Esophagus muscularis mucosa (tissue), 4 donors: Measurements from ENCODE around the gene YY1. TPM values are rescaled to one million over a fixed set of nuclear protein-coding genes. Genes with fewer than 3 reads are reported as not detected.

Experiments used
- DNase-seq: peaks from one replicate; pipeline ENCODE4 v3.0.0-alpha.2; 2017; ENCODE audit errors: extremely low spot score
- H3K27ac ChIP-seq, 4 donors: fragments of 200-600 bp; sonication (generic); replicated peaks in 1 of 4; 1 replicate in 3 of 4; 2 replicates in 1 of 4; pipeline ENCODE4 v1.5.1; 2016 to 2019; ENCODE audit warnings: mild to moderate bottlenecking in 1 of 4
- H3K27me3 ChIP-seq, 4 donors: fragments of 200-600 bp; sonication (generic); one replicate each; pipeline versions ENCODE4 v1.5.1 to v1.6.0; 2016 to 2019
- H3K36me3 ChIP-seq, 4 donors: fragments of 200-600 bp; sonication (generic); one replicate each; pipeline ENCODE4 v1.5.1; 2016 to 2019
- H3K4me1 ChIP-seq, 4 donors: fragments of 200-600 bp; sonication (generic); one replicate each; pipeline ENCODE4 v1.5.1; 2016 to 2019
- H3K4me3 ChIP-seq, 4 donors: fragments of 200-600 bp; sonication (generic); 1 replicate in 2 of 4; 2 replicates in 2 of 4; pipeline ENCODE4 v1.5.1; 2016 to 2019; ENCODE audit warnings: mild to moderate bottlenecking in 4 of 4, moderate library complexity in 1 of 4
- H3K9me3 ChIP-seq, 4 donors: fragments of 200-600 bp; sonication (generic); 1 replicate in 3 of 4; 2 replicates in 1 of 4; pipeline ENCODE4 v1.5.1; 2016 to 2019
- EP300 ChIP-seq: sonication (generic); formaldehyde crosslinking; IDR thresholded peaks from one replicate; pipeline ENCODE4 v1.6.1; 2017; ENCODE audit warnings: antibody characterized with exemption
- POLR2A ChIP-seq: fragments of 450-650 bp; IDR thresholded peaks from one replicate; pipeline ENCODE4 v1.6.1; 2017; ENCODE audit warnings: antibody characterized with exemption, moderate library complexity, mild to moderate bottlenecking, low read depth
- POLR2AphosphoS5 ChIP-seq, 2 donors: sonication (generic); formaldehyde crosslinking; IDR thresholded peaks; one replicate each; pipeline ENCODE4 v1.6.1; 2017; ENCODE audit warnings: antibody characterized with exemption in 2 of 2
- WGBS: methylation state at CpG from one replicate; pipeline ENCODE4 v1.1.5; 2018; 5-methylcytosine and 5-hydroxymethylcytosine counted together
- intact Hi-C: fragments of 100-400 bp; cut with DNase I; formaldehyde crosslinking; loops from one replicate; pipeline ENCODE4 v1.15.1; 2023
- total RNA-seq, 4 donors: library from RNA; depleted of rRNA; stranded (reverse); fragments of >200 nt; gene quantifications; one replicate each; pipeline versions ENCODE4 v1.1.0 to v1.2.1, GENCODE V29; 2016
- TF ChIP-seq, protein P1 (sequence below), 3 experiments: fragments of 200-600 bp in 2 of 3; fragments of 450-650 bp in 1 of 3; sonication (generic) in 2 of 3; IDR thresholded peaks; one replicate each; pipeline ENCODE4 v1.5.1; 2017 to 2019; ENCODE audit warnings: antibody characterized with exemption in 3 of 3, mild to moderate bottlenecking in 2 of 3, moderate library complexity in 1 of 3

Gene YY1
- total RNA-seq, 4 donors from 2014 or later, result 54.8 to 83.4 (median 62.7) TPM

DNA sequence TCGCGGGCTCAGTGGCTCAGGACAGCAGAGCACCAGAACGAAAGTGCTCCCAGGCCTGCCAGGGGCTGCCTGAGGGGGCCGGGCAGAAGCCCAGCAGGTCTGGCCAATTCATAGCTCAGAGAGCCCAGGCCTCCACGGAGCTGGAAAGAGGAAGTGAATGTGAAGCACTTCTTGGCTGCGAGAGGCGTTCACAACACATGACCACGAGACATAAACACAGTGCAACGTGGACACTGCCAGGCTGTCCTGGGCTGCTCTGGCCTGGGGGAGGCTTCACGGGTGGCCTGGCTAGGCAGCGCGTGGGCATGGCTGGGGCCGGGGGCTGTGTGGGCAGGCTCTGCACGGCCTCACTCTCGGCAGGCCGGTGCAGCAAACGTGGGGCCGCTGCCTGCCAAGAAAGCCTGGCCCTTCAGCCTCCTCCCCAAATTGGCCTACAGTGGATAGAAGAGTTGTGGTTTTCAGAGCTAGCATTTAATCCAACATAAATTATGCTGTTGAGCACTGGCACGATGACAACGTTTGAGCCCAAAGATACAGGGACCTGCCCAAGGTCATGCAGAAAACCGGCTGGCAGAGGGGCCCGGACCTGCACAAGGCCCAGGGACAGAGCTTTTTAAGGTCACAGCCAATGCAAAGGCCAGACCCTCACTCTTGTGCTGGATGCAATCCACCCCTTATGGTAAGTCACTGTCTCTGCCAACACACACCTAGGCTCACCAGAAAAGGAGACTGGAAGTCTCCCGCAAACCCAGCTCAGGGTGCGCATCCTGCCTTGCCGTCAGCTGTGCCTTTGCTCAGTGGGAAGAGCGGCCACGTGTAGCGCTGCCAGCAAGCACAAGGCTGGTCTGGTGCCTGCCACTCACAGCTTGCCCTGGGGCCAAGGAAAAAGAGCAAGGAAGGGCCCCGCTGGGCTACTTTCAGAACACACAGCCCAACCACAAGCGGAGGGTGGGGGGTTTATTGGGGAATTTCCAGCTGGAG, 58.7 kb downstream of the YY1 start:
- peaks cover 4 to 22% (median 13%) of the 10 kb centered on the region in 4 donors for H3K36me3 ChIP-seq
- intact Hi-C loops, result no loop called here
- H3K27me3 ChIP-seq, result no peaks in the 10 kb centered on the region
- DNase-seq, result peak; percentile 96
- H3K9me3 ChIP-seq, result no peaks in the 10 kb centered on the region
- H3K4me3 ChIP-seq, result peak overlapping the region in 3 of 4 donors; percentile 6 to 38 (median 36)
- peaks cover 28 to 70% (median 54%) of the 10 kb centered on the region in 4 donors for H3K4me1 ChIP-seq
- H3K27ac ChIP-seq, result peak overlapping the region; percentile 74 to 84 (median 82)
- WGBS, result 58% methylated on average over 17 of the region's 30 CpGs
- peak; percentile 52 to 92 for TF ChIP-seq POLR2AphosphoS5 (IDR thresholded peaks at IDR 0.05)
- TF ChIP-seq, protein P1, sequence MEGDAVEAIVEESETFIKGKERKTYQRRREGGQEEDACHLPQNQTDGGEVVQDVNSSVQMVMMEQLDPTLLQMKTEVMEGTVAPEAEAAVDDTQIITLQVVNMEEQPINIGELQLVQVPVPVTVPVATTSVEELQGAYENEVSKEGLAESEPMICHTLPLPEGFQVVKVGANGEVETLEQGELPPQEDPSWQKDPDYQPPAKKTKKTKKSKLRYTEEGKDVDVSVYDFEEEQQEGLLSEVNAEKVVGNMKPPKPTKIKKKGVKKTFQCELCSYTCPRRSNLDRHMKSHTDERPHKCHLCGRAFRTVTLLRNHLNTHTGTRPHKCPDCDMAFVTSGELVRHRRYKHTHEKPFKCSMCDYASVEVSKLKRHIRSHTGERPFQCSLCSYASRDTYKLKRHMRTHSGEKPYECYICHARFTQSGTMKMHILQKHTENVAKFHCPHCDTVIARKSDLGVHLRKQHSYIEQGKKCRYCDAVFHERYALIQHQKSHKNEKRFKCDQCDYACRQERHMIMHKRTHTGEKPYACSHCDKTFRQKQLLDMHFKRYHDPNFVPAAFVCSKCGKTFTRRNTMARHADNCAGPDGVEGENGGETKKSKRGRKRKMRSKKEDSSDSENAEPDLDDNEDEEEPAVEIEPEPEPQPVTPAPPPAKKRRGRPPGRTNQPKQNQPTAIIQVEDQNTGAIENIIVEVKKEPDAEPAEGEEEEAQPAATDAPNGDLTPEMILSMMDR (IDR thresholded peaks at IDR 0.05), result no peak
- no peak for TF ChIP-seq EP300
- no peak for TF ChIP-seq POLR2A

DNA sequence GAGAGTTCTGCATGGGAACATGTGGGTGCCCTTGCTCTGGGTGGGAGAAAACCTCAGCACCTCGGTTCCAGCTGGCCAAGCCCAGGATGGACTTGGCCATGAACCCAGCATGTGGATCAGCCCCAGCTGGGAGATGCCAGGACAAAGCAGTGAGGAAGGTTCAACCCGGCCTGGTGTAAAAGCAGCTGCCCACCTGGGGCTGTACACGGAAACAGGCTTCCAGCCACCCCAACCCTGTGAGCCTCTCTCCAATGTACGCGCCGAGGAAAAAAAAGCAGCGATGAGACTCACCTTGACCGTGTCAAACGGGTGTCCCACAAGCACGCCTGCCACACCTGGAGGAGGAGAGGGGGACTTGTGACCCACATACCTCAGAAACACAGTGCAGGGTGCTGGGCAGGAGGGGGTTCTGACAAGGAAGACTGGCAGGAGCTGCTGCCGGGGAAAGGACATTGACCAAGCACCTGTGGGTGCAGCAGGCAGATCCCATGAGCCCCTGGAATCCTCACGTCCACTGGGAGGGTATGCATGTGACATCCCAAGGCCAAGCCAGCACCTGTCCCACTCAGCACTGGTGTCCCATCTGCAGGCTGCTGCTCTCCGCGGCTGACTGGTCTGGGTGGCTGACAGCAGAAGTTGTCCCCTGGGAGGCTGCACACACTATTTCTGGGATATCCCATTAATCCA, 59.8 kb downstream of the YY1 start:
- H3K4me3 ChIP-seq, result no peak overlapping the region
- H3K27ac ChIP-seq, result peak overlapping the region in 3 of 4 donors; percentile 81 to 84 (median 83)
- no peak for DNase-seq
- intact Hi-C loops, result no loop called here
- TF ChIP-seq, protein P1 (IDR thresholded peaks at IDR 0.05), result no peak
- TF ChIP-seq EP300 (no peak), POLR2A (no peak), POLR2AphosphoS5 (IDR thresholded peaks at IDR 0.05) (no peak)
- peaks cover 4 to 11% (median 7%) of the 10 kb centered on the region in 4 donors for H3K36me3 ChIP-seq
- H3K9me3 ChIP-seq, result no peaks in the 10 kb centered on the region
- H3K4me1 ChIP-seq, result peaks cover 34 to 73% (median 59%) of the 10 kb centered on the region in 4 donors
- WGBS, result 93% methylated on average over 10 of the region's 14 CpGs
- H3K27me3 ChIP-seq, result no peaks in the 10 kb centered on the region

DNA sequence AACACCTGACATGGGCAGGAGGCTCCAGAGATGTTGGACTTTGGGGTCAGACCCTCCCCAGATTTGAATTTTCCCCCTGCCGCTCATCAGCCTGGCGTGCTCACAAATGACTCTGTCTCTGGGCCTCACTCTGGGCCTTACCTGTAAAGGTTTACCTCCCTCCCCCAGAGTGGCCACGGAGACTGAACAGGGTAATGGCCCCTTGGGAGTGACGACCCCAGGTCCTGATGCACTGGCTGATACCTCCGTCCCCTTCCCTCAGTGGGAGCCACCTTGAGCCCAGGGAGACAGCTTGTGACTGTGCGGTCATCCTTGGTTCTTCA, 60.3 kb downstream of the YY1 start:
- intact Hi-C loops, result no loop called here
- no peak overlapping the region for H3K4me3 ChIP-seq
- H3K27ac ChIP-seq, result peak overlapping the region in 1 of 4 donors; percentile 83
- TF ChIP-seq EP300 (no peak), POLR2A (no peak), POLR2AphosphoS5 (IDR thresholded peaks at IDR 0.05) (no peak)
- TF ChIP-seq, protein P1 (IDR thresholded peaks at IDR 0.05), result no peak
- DNase-seq, result no peak
- H3K36me3 ChIP-seq, result peaks cover 4 to 10% (median 7%) of the 10 kb centered on the region in 4 donors
- 93% methylated on average over 6 of the region's 6 CpGs for WGBS
- H3K4me1 ChIP-seq, result peaks cover 33 to 73% (median 59%) of the 10 kb centered on the region in 4 donors
- no peaks in the 10 kb centered on the region for H3K27me3 ChIP-seq
- H3K9me3 ChIP-seq, result no peaks in the 10 kb centered on the region

DNA sequence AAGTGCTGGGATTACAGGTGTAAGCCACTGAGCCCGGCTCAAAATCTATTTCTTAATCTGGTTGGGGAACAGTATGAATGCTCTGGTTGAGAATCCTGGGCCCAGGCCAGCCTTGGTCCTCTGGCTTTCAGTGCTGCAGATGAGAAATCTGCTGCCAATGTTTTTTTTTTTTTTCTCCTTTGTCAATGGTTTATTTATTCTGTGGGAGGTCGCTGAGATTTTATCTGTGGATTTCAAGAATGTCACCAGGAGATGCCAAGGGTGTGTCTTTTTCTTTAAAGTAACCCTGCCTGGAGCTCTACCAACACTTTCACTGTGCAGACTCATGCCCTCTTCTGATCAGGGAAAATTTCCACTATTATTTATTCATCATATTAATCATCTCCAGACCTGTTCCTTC, 63.7 kb downstream of the YY1 start:
- peaks cover 29 to 66% (median 62%) of the 10 kb centered on the region in 4 donors for H3K4me1 ChIP-seq
- intact Hi-C loops, result no loop called here
- no peaks in the 10 kb centered on the region for H3K9me3 ChIP-seq
- peaks cover 4 to 10% (median 7%) of the 10 kb centered on the region in 4 donors for H3K36me3 ChIP-seq
- H3K27ac ChIP-seq, result peak overlapping the region in 1 of 4 donors; percentile 93
- no peaks in the 10 kb centered on the region for H3K27me3 ChIP-seq
- WGBS, result 44% methylated on average over 2 of the region's 2 CpGs
- TF ChIP-seq EP300 (no peak), POLR2A (no peak), POLR2AphosphoS5 (IDR thresholded peaks at IDR 0.05) (no peak)
- TF ChIP-seq, protein P1 (IDR thresholded peaks at IDR 0.05), result no peak
- DNase-seq, result no peak
- H3K4me3 ChIP-seq, result no peak overlapping the region
